Mucosa of rectum (tissue), 2 donors: ENCODE data around the gene PRDM1.
A peak's percentile ranks its signal among the peaks of the same experiment; 100 is the strongest.

Source experiments
- H3K27ac ChIP-seq, 2 donors: one replicate each; pipeline ENCODE4 v1.7.0; 2013; ENCODE audit warnings: inconsistent platforms in 2 of 2, low read depth in 2 of 2, low read length in 2 of 2
- H3K27me3 ChIP-seq, 2 donors: one replicate each; pipeline ENCODE4 v1.7.0; 2013; ENCODE audit warnings: low read length in 2 of 2; ENCODE audit not compliant: control insufficient read depth in 2 of 2, insufficient read depth in 2 of 2
- H3K36me3 ChIP-seq, 2 donors: one replicate each; pipeline ENCODE4 v1.7.0; 2013; ENCODE audit warnings: low read length in 2 of 2; ENCODE audit not compliant: control insufficient read depth in 2 of 2, insufficient read depth in 2 of 2
- H3K4me1 ChIP-seq, 2 donors: one replicate each; pipeline ENCODE4 v1.7.0; 2013; ENCODE audit warnings: low read length in 2 of 2, mild to moderate bottlenecking in 1 of 2; ENCODE audit not compliant: control insufficient read depth in 2 of 2, insufficient read depth in 2 of 2
- H3K4me3 ChIP-seq, 2 donors: one replicate each; pipeline ENCODE4 v1.7.0; 2013; ENCODE audit warnings: low read length in 2 of 2
- H3K9ac ChIP-seq, 2 donors: one replicate each; pipeline ENCODE4 v1.7.0; 2013; ENCODE audit warnings: low read length in 2 of 2, low read depth in 1 of 2, mild to moderate bottlenecking in 1 of 2
- H3K9me3 ChIP-seq, 2 donors: one replicate each; pipeline ENCODE4 v1.7.0; 2013; ENCODE audit warnings: low read length in 2 of 2; ENCODE audit not compliant: control insufficient read depth in 2 of 2
- donor health status: healthy.
- donor health status: Normal muscosa, but diverticular disease.

Gene PRDM1

GRCh38 chr6:106085984-106086813, at the start of gene PRDM1:
Gene PRDM1 (plus strand): TSS chr6:106086336. CDS start chr6:106086554, 218 bp downstream.
- peak within 1 kb of the TSS; percentile 73 to 81 for H3K4me3 ChIP-seq
- peak within 1 kb of the TSS; percentile 81 to 84 for H3K27ac ChIP-seq
- no peaks in the 10 kb centered on the region for H3K27me3 ChIP-seq
- H3K36me3 ChIP-seq, result no peaks in the 10 kb centered on the region
- no peaks in the 10 kb centered on the region for H3K9me3 ChIP-seq
- H3K9ac ChIP-seq, result peak within 1 kb of the TSS; percentile 68 to 90
- H3K4me1 ChIP-seq, result peaks cover 7 to 12% of the 10 kb centered on the region in 2 donors

DNA sequence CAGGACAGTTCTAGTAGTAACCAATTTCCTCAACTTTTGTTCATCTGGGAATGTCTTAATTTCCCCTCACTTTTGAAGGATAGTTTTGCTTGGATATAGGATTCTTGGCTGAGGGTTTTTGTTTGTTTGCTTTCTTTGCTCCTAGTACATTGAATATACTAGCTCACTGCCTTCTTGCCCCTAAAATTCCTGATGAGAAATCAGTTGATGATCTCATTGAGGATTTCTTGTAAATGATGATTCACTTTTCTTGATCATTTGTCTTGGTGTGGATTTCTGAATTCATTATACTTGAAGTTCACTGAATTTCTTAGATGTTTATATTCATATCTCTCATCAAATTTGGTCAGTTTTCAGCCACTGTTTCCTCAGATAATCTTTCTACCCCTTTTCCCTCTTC, 49.1 kb upstream of the PRDM1 start:
- H3K9me3 ChIP-seq, result no peaks in the 10 kb centered on the region
- no peak overlapping the region for H3K9ac ChIP-seq
- H3K27me3 ChIP-seq, result no peaks in the 10 kb centered on the region
- no peak overlapping the region for H3K27ac ChIP-seq
- no peaks in the 10 kb centered on the region for H3K36me3 ChIP-seq
- no peaks in the 10 kb centered on the region for H3K4me1 ChIP-seq
- no peak overlapping the region for H3K4me3 ChIP-seq

DNA sequence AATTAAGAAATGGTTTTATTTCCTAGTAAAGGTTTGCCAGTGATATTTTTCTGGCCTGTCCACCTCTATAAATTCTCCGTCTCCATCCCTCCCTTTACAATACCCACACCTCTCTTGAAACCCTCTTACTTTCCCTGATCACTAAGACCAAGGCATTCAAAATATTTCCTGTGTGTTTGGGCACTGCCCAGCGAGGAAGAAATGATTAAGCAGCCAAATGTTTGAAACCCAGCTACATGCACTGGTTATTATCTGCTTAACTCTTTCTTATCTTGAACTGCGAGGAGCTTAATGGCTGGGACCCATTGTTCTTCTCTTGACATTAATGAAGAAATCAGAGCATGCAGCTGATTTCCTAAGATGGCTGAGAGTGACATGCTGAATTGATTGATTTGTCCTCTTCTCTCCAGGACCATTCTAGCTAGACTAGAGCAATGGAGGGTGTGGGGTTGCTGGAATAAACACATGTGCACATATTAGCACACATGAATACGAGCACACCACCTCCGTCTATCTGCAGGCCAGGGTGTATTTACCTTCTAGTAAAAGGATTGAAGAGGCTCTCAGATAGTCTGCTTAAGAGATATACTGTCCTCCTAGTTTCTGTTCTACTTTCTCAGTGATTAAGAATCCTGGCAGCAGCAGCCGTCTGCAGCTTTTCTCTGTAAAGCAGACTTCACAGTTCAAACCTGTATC, 46.1 kb upstream of the PRDM1 start:
- Histone ChIP-seq H3K4me3 (no peak overlapping the region), H3K9me3 (no peaks in the 10 kb centered on the region), H3K27me3 (no peaks in the 10 kb centered on the region), H3K4me1 (peaks cover 1 to 2% of the 10 kb centered on the region in 2 donors), H3K36me3 (no peaks in the 10 kb centered on the region), H3K9ac (no peak overlapping the region), H3K27ac (no peak overlapping the region)

DNA sequence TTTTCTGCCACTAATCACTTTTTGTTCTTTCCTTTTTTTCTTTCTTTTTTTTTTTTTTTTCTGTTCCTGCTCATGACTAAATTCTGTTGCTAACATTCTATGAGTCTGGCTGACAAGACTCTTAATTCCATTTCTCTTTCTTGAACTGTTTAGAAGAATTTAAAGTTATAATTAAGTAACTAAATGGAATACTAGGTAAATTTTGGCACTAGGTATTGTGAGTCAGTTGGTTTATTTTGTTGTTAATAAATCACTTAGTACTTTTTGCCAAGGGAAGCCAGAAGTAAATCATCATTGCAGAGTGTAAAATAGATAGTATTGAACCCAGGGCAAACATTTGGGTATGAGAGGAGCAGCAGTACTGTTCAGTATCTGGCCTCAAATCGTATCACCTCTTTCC, 42.0 kb upstream of the PRDM1 start:
- Histone ChIP-seq H3K36me3 (no peaks in the 10 kb centered on the region), H3K9ac (no peak overlapping the region), H3K4me1 (peaks cover 2 to 3% of the 10 kb centered on the region in 2 donors), H3K4me3 (no peak overlapping the region), H3K27me3 (no peaks in the 10 kb centered on the region), H3K27ac (no peak overlapping the region), H3K9me3 (no peaks in the 10 kb centered on the region)

DNA sequence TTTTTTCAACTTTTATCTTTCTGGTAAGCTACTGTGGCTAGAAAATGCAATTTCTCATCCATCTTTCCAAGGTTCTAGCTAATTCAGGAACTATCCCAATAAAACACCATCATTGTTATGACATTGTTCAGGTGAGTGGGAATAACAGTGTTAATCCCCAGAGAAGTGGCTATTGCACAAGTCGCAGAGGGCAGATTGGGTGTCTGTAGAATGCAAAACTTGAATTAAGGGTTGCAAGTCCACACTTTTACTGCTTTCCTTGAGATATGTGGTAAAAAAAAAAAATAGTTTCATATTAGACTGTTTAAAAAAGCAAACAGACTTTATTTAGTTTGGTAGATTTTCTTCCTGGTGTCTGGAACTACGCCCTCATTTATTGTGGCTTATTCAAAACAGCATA, 41.1 kb upstream of the PRDM1 start:
- Histone ChIP-seq H3K9ac (no peak overlapping the region), H3K9me3 (no peaks in the 10 kb centered on the region), H3K4me1 (peaks cover 2 to 3% of the 10 kb centered on the region in 2 donors), H3K36me3 (no peaks in the 10 kb centered on the region), H3K27me3 (no peaks in the 10 kb centered on the region), H3K27ac (no peak overlapping the region), H3K4me3 (no peak overlapping the region)

GRCh38 chr6:106046116-106046853, 39.9 kb upstream of the PRDM1 start:
- Histone ChIP-seq H3K36me3 (no peaks in the 10 kb centered on the region), H3K27ac (no peak overlapping the region), H3K27me3 (no peaks in the 10 kb centered on the region), H3K4me3 (no peak overlapping the region), H3K9ac (no peak overlapping the region), H3K4me1 (peaks cover 2 to 3% of the 10 kb centered on the region in 2 donors), H3K9me3 (no peaks in the 10 kb centered on the region)

GRCh38 chr6:106046854-106047200, 39.3 kb upstream of the PRDM1 start:
- H3K27ac ChIP-seq, result no peak overlapping the region
- H3K9ac ChIP-seq, result no peak overlapping the region
- H3K27me3 ChIP-seq, result no peaks in the 10 kb centered on the region
- H3K4me3 ChIP-seq, result no peak overlapping the region
- H3K9me3 ChIP-seq, result no peaks in the 10 kb centered on the region
- no peaks in the 10 kb centered on the region for H3K36me3 ChIP-seq
- peaks cover 2 to 3% of the 10 kb centered on the region in 2 donors for H3K4me1 ChIP-seq

GRCh38 chr6:106048336-106048735, 37.8 kb upstream of the PRDM1 start:
- H3K4me3 ChIP-seq, result no peak overlapping the region
- H3K9ac ChIP-seq, result no peak overlapping the region
- H3K9me3 ChIP-seq, result no peaks in the 10 kb centered on the region
- H3K36me3 ChIP-seq, result no peaks in the 10 kb centered on the region
- peaks cover 2 to 3% of the 10 kb centered on the region in 2 donors for H3K4me1 ChIP-seq
- H3K27me3 ChIP-seq, result no peaks in the 10 kb centered on the region
- H3K27ac ChIP-seq, result no peak overlapping the region

- H3K36me3 ChIP-seq, result no peaks in the 10 kb centered on the region
- no peak overlapping the region for H3K9ac ChIP-seq
- H3K4me3 ChIP-seq, result no peak overlapping the region
- H3K4me1 ChIP-seq, result no peaks in the 10 kb centered on the region
- H3K27me3 ChIP-seq, result no peaks in the 10 kb centered on the region
- H3K27ac ChIP-seq, result no peak overlapping the region
- H3K9me3 ChIP-seq, result no peaks in the 10 kb centered on the region
These were observed 35.6 kb upstream of the PRDM1 start for GRCh38 chr6:106050538-106050937.

GRCh38 chr6:106051226-106051625, 34.9 kb upstream of the PRDM1 start:
- no peak overlapping the region for H3K27ac ChIP-seq

More at GRCh38 chr6:106051226-106051625, 34.9 kb upstream of the PRDM1 start:
- H3K27me3 ChIP-seq, result no peaks in the 10 kb centered on the region
- H3K36me3 ChIP-seq, result no peaks in the 10 kb centered on the region
- H3K9me3 ChIP-seq, result no peaks in the 10 kb centered on the region
- H3K4me3 ChIP-seq, result no peak overlapping the region
- no peaks in the 10 kb centered on the region for H3K4me1 ChIP-seq
- no peak overlapping the region for H3K9ac ChIP-seq
